Tibial nerve (tissue), 4 donors: ENCODE results near the gene ARL8A. TPM values are rescaled to one million over a fixed set of nuclear protein-coding genes. Genes with fewer than 3 reads are reported as not detected.

Experiments used
- DNase-seq, 2 donors: peaks; one replicate each; pipeline ENCODE4 v3.0.0-alpha.2; 2019; ENCODE audit warnings: low spot score in 2 of 2
- H3K27ac ChIP-seq, 4 donors: fragments of 200-600 bp; sonication (generic) in 3 of 4; one replicate each; pipeline ENCODE4 v1.5.1; 2017 to 2019; ENCODE audit warnings: mild to moderate bottlenecking in 1 of 4
- H3K27me3 ChIP-seq, 2 donors: fragments of 200-600 bp; sonication (generic) in 1 of 2; one replicate each; pipeline versions ENCODE4 v1.5.1 to v1.6.0; 2017 to 2019
- H3K36me3 ChIP-seq, 3 donors: fragments of 200-600 bp; sonication (generic); one replicate each; pipeline ENCODE4 v1.5.1; 2018 to 2019
- H3K4me1 ChIP-seq, 4 donors: fragments of 200-600 bp; sonication (generic) in 3 of 4; one replicate each; pipeline ENCODE4 v1.5.1; 2017 to 2019
- H3K4me3 ChIP-seq, 4 donors: fragments of 200-600 bp; sonication (generic) in 3 of 4; one replicate each; pipeline ENCODE4 v1.5.1; 2017 to 2019; ENCODE audit warnings: mild to moderate bottlenecking in 1 of 4, moderate library complexity in 1 of 4
- H3K9me3 ChIP-seq, 4 donors: fragments of 200-600 bp; sonication (generic) in 3 of 4; one replicate each; pipeline ENCODE4 v1.5.1; 2017 to 2019
- CTCF ChIP-seq, 5 experiments: fragments of 200-600 bp in 3 of 5; fragments of 450-650 bp in 2 of 5; sonication (generic) in 3 of 5; IDR thresholded peaks; one replicate each; pipeline ENCODE4 v1.5.1; 2016 to 2019; ENCODE audit warnings: antibody characterized with exemption in 5 of 5, mild to moderate bottlenecking in 3 of 5, moderate library complexity in 2 of 5
- EP300 ChIP-seq, 2 donors: sonication (generic); formaldehyde crosslinking; IDR thresholded peaks; one replicate each; pipeline ENCODE4 v1.6.1; 2017; ENCODE audit warnings: antibody characterized with exemption in 2 of 2, mild to moderate bottlenecking in 1 of 2
- POLR2A ChIP-seq, 2 donors: fragments of 450-650 bp; IDR thresholded peaks; one replicate each; pipeline ENCODE4 v1.6.1; 2017; ENCODE audit warnings: antibody characterized with exemption in 2 of 2, mild to moderate bottlenecking in 2 of 2, moderate library complexity in 2 of 2
- whole genome bisulfite sequencing, 2 donors: methylation state at CpG; one replicate each; pipeline ENCODE4 v1.1.5; 2018; 5-methylcytosine and 5-hydroxymethylcytosine counted together
- total RNA-seq, 4 donors: library from RNA; depleted of rRNA; stranded (reverse); fragments of >200 nt; gene quantifications; one replicate each; pipeline ENCODE4 v1.1.0, GENCODE V29; 2016

The ARL8A gene
- total RNA-seq, 4 donors from 2014 or later, result 35.0 to 64.5 (median 49.3) TPM

GRCh38 chr1:202107321-202107761 is 37.2 kb downstream of the ARL8A start:
- Histone ChIP-seq H3K4me1 (peaks cover 0 to 26% (median 0%) of the 10 kb centered on the region in 4 donors), H3K27me3 (no peaks in the 10 kb centered on the region), H3K9me3 (no peaks in the 10 kb centered on the region), H3K27ac (peak overlapping the region in 2 of 4 donors; percentile 36 to 72), H3K4me3 (no peak overlapping the region), H3K36me3 (no peaks in the 10 kb centered on the region)
- WGBS, 2 donors, result 69 to 83% methylated on average over 5 of the region's 5 CpGs
- DNase-seq, result no peak
- TF ChIP-seq POLR2A (IDR thresholded peaks at IDR 0.05), result no peak
- TF ChIP-seq EP300 (IDR thresholded peaks at IDR 0.05), result no peak
- TF ChIP-seq CTCF (IDR thresholded peaks at IDR 0.05), result no peak

GRCh38 chr1:202106340-202107254 is 37.9 kb downstream of the ARL8A start:
- Histone ChIP-seq H3K9me3 (no peaks in the 10 kb centered on the region), H3K36me3 (no peaks in the 10 kb centered on the region), H3K4me1 (peaks cover 0 to 26% (median 0%) of the 10 kb centered on the region in 4 donors), H3K27me3 (no peaks in the 10 kb centered on the region), H3K27ac (peak overlapping the region in 2 of 4 donors; percentile 24 to 72), H3K4me3 (no peak overlapping the region)
- DNase-seq, result no peak
- 61 to 74% methylated on average over 10 of the region's 10 CpGs for WGBS, 2 donors
- TF ChIP-seq POLR2A (IDR thresholded peaks at IDR 0.05) (no peak), EP300 (IDR thresholded peaks at IDR 0.05) (no peak), CTCF (IDR thresholded peaks at IDR 0.05) (no peak)

- H3K36me3 ChIP-seq, result no peaks in the 10 kb centered on the region
- H3K27ac ChIP-seq, result peak overlapping the region in 2 of 4 donors; percentile 16 to 62
- H3K4me1 ChIP-seq, result peaks cover 0 to 26% (median 0%) of the 10 kb centered on the region in 4 donors
- no peaks in the 10 kb centered on the region for H3K27me3 ChIP-seq
- no peaks in the 10 kb centered on the region for H3K9me3 ChIP-seq
- TF ChIP-seq EP300 (IDR thresholded peaks at IDR 0.05) (no peak), CTCF (IDR thresholded peaks at IDR 0.05) (no peak), POLR2A (IDR thresholded peaks at IDR 0.05) (no peak)
- DNase-seq, result no peak
- 41 to 64% methylated on average over 8 to 10 of the region's 10 CpGs for WGBS, 2 donors
- H3K4me3 ChIP-seq, result no peak overlapping the region
These were observed 38.8 kb downstream of the ARL8A start for GRCh38 chr1:202105571-202106339.

GRCh38 chr1:202104073-202104472 is 40.5 kb downstream of the ARL8A start:
- H3K9me3 ChIP-seq, result no peaks in the 10 kb centered on the region
- no peak for DNase-seq
- H3K27me3 ChIP-seq, result no peaks in the 10 kb centered on the region
- 84 to 89% methylated on average over 10 of the region's 10 CpGs for WGBS, 2 donors
- no peaks in the 10 kb centered on the region for H3K36me3 ChIP-seq
- H3K4me1 ChIP-seq, result peaks cover 0 to 26% (median 0%) of the 10 kb centered on the region in 4 donors
- no peak overlapping the region for H3K4me3 ChIP-seq
- no peak for TF ChIP-seq POLR2A (IDR thresholded peaks at IDR 0.05)
- no peak for TF ChIP-seq EP300 (IDR thresholded peaks at IDR 0.05)
- no peak for TF ChIP-seq CTCF (IDR thresholded peaks at IDR 0.05)
- H3K27ac ChIP-seq, result no peak overlapping the region
